SK-N-SH (cell line): ENCODE results near the gene TTC28. TPM values are rescaled to one million over a fixed set of nuclear protein-coding genes. Genes with fewer than 3 reads are reported as not detected.

Source experiments
- CTCF ChIA-PET: fragments of 300-600, 350-600 bp; formaldehyde crosslinking; extraction: SDS; loops from one replicate; lab custom pipeline; 2021; lab: Yijun Ruan, JAX
- POLR2A ChIA-PET: fragments of 350-600 bp; sonication (Branson Sonifier 250); formaldehyde crosslinking; extraction: SDS; loops from one replicate; lab custom pipeline; 2020; ENCODE audit warnings: antibody characterized with exemption, inconsistent platforms; lab: Yijun Ruan, JAX
- DNase-seq: peaks from one replicate; pipeline ENCODE4 v3.0.0; 2012
- H2AFZ ChIP-seq: fragments of 200-600 bp; sonication (generic); 2 replicates; pipeline ENCODE4 v1.8.1; 2016; ENCODE audit warnings: antibody characterized with exemption, mild to moderate bottlenecking, low read depth
- H3F3A ChIP-seq: fragments of 200-600 bp; sonication (generic); replicated peaks from 2 replicates; pipeline ENCODE3; 2016; ENCODE audit warnings: antibody characterized with exemption, mild to moderate bottlenecking; ENCODE audit not compliant: insufficient read depth
- H3K27ac ChIP-seq, 2 experiments: fragments of 200-500 bp in 1 of 2; fragments of 200-600 bp in 1 of 2; sonication (Bioruptor generic) in 1 of 2; sonication (generic), shearing (Covaris generic) in 1 of 2; 2 replicates each; pipeline versions ENCODE4 v1.5.1 to v1.6.1; 2014 to 2016; ENCODE audit warnings: low read depth in 2 of 2, inconsistent platforms in 1 of 2, low read length in 1 of 2, mild to moderate bottlenecking in 1 of 2, mixed read lengths in 1 of 2
- H3K27me3 ChIP-seq: fragments of 200-600 bp; sonication (generic), shearing (Covaris generic); 2 replicates; pipeline ENCODE4 v1.6.1; 2016; ENCODE audit warnings: mixed run types; ENCODE audit not compliant: insufficient read depth
- H3K36me3 ChIP-seq, 2 experiments: fragments of 200-500 bp in 1 of 2; fragments of 200-600 bp in 1 of 2; sonication (Bioruptor generic) in 1 of 2; sonication (generic) in 1 of 2; replicated peaks in 1 of 2; 2 replicates each; pipeline versions ENCODE3 to v1.5.1; 2014 to 2016; ENCODE audit warnings: low read length in 1 of 2, mild to moderate bottlenecking in 1 of 2; ENCODE audit not compliant: insufficient read depth in 2 of 2, control insufficient read depth in 1 of 2
- H3K4me1 ChIP-seq, 2 experiments: fragments of 200-500 bp in 1 of 2; fragments of 200-600 bp in 1 of 2; sonication (Bioruptor generic) in 1 of 2; sonication (generic), shearing (Covaris generic) in 1 of 2; 2 replicates each; pipeline versions ENCODE4 v1.5.1 to v1.6.1; 2014 to 2016; ENCODE audit warnings: low read depth in 1 of 2, low read length in 1 of 2, mixed run types in 1 of 2; ENCODE audit not compliant: insufficient read depth in 2 of 2, control insufficient read depth in 1 of 2
- H3K4me2 ChIP-seq: fragments of 200-600 bp; sonication (generic), shearing (Covaris generic); 2 replicates; pipeline ENCODE4 v1.6.1; 2017; ENCODE audit warnings: mixed run types
- H3K4me3 ChIP-seq, 2 experiments: fragments of 200-500 bp in 1 of 2; fragments of 200-600 bp in 1 of 2; sonication (Bioruptor generic) in 1 of 2; sonication (generic), shearing (Covaris generic) in 1 of 2; 2 replicates each; pipeline versions ENCODE4 v1.5.1 to v1.8.1; 2014 to 2016; ENCODE audit warnings: low read depth in 2 of 2, inconsistent platforms in 1 of 2, low read length in 1 of 2, mild to moderate bottlenecking in 1 of 2, mixed read lengths in 1 of 2, moderate library complexity in 1 of 2
- H3K79me2 ChIP-seq: fragments of 200-600 bp; sonication (generic); 2 replicates; pipeline ENCODE4 v1.8.1; 2017; ENCODE audit warnings: mild to moderate bottlenecking; ENCODE audit not compliant: insufficient read depth
- H3K9ac ChIP-seq: fragments of 200-600 bp; sonication (generic); 2 replicates; pipeline ENCODE4 v1.6.1; 2017; ENCODE audit warnings: mixed run types
- H3K9me2 ChIP-seq: fragments of 200-600 bp; sonication (generic); 2 replicates; pipeline ENCODE4 v1.6.1; 2017; ENCODE audit warnings: mixed run types
- H3K9me3 ChIP-seq: fragments of 200-600 bp; sonication (generic); 2 replicates; pipeline ENCODE4 v1.6.1; 2017; ENCODE audit warnings: mixed run types, mild to moderate bottlenecking, moderate library complexity
- H4K20me1 ChIP-seq: fragments of 200-600 bp; sonication (generic); 2 replicates; pipeline ENCODE4 v1.6.1; 2017; ENCODE audit warnings: mild to moderate bottlenecking, mixed run types; ENCODE audit not compliant: insufficient read depth
- EP300 ChIP-seq, 2 experiments: IDR thresholded peaks; 2 replicates each; pipeline versions ENCODE4 v1.4.0 to v1.6.1; 2012; ENCODE audit warnings: borderline replicate concordance in 1 of 2, low read depth in 1 of 2, low read length in 1 of 2
- FOSL2 ChIP-seq: IDR thresholded peaks from 2 replicates; pipeline ENCODE4 v1.4.0; 2012; ENCODE audit warnings: low read depth, mild to moderate bottlenecking, moderate library complexity, borderline replicate concordance
- FOXJ3 ChIP-seq: sonication (generic); formaldehyde crosslinking; IDR thresholded peaks from 2 replicates; pipeline ENCODE4 v1.5.1; 2020; ENCODE audit warnings: mild to moderate bottlenecking, missing genetic modification reagents
- FOXM1 ChIP-seq: IDR thresholded peaks from 2 replicates; pipeline ENCODE4 v1.4.0; 2012; ENCODE audit warnings: low read depth, mild to moderate bottlenecking
- JUND ChIP-seq: IDR thresholded peaks from 2 replicates; pipeline ENCODE4 v1.4.0; 2012
- NFIC ChIP-seq: IDR thresholded peaks from 2 replicates; pipeline ENCODE4 v1.4.0; 2012; ENCODE audit warnings: borderline replicate concordance
- RCOR1 ChIP-seq: fragments of 150-350 bp; IDR thresholded peaks from 2 replicates; pipeline ENCODE4 v1.6.1; 2017; ENCODE audit warnings: antibody characterized with exemption, low read length
- RXRA ChIP-seq: IDR thresholded peaks from 2 replicates; pipeline ENCODE4 v1.4.0; 2012; ENCODE audit warnings: low read depth, mild to moderate bottlenecking, borderline replicate concordance
- SIN3A ChIP-seq: IDR thresholded peaks from 2 replicates; pipeline ENCODE4 v1.6.1; 2012; ENCODE audit warnings: low read depth, mild to moderate bottlenecking, low read length, moderate library complexity, borderline replicate concordance
- SMC3 ChIP-seq: IDR thresholded peaks from 2 replicates; pipeline ENCODE4 v1.6.1; 2012; ENCODE audit warnings: low read depth, low read length, improper control_type of control experiment
- TCF12 ChIP-seq: IDR thresholded peaks from 2 replicates; pipeline ENCODE4 v1.4.0; 2012
- TEAD4 ChIP-seq: IDR thresholded peaks from 2 replicates; pipeline ENCODE4 v1.4.0; 2012; ENCODE audit warnings: mild to moderate bottlenecking, borderline replicate concordance; ENCODE audit not compliant: insufficient read depth
- polyA plus RNA-seq, 3 experiments: library from polyadenylated mRNA; depleted of rRNA; stranded (reverse); fragments of >200 nt; gene quantifications; 2 replicates each; pipeline ENCODE4 v1.2.3, GENCODE V29; 2012
- TF ChIP-seq, protein P1 (sequence below): IDR thresholded peaks from 2 replicates; pipeline ENCODE4; 2012
- TF ChIP-seq, protein P2 (sequence below): fragments of 200-600 bp; sonication (generic); IDR thresholded peaks from 2 replicates; pipeline ENCODE4 v1.6.1; 2017; ENCODE audit warnings: antibody characterized with exemption, mild to moderate bottlenecking, moderate library complexity
- TF ChIP-seq, protein P3 (sequence below): IDR thresholded peaks from 2 replicates; pipeline ENCODE4 v1.4.0; 2012; ENCODE audit warnings: low read depth, borderline replicate concordance
- TF ChIP-seq, protein P4 (sequence below): fragments of 150-350 bp; IDR thresholded peaks from 2 replicates; pipeline ENCODE4 v1.6.1; 2017; ENCODE audit warnings: antibody characterized with exemption, low read length, low read depth, borderline replicate concordance
- TF ChIP-seq, protein P5 (sequence below): fragments of 150-350 bp; IDR thresholded peaks from 2 replicates; pipeline ENCODE4 v1.6.1; 2016; ENCODE audit warnings: mild to moderate bottlenecking, low read depth, low read length

TTC28 gene
- polyA plus RNA-seq, 1 of the 3 experiments (the other 2 are of a cell fraction), result 5.9 TPM

DNA sequence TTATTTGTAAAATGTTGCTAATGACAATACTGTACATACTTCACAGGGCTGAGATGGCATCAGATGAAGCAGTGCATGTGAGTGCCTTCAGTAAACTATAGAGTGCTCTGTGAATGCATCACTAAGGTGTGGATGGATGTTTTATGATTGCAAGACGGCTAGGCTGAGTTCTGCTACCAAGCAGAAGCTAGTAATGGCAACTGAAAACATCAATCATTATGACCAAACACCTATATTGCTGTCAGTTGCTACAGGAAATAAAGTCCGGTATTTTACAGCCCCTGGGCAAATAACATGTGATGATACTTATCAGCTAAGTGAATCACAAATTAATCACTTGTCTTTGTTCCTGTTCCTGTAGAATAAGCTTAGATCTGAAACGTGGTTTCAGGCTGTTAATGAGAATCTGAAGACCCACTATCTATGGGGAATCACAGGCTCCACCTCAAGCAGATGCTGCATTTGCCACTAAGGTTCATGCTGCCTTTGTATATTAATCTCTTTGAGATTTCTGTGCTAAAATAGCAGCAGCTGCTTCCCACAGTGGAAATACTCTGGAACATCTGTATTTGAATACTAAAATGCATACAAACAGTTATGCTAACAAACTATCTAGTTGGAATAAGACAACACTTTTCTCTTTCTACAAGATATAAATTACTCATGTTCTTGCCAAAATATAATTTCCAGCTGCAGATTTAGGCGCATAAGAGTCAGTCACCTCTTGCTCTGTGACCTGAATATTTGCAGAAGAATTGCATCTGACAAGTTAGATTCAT lies 506.6 kb downstream of the TTC28 start (continued):
- TF ChIP-seq, protein P1, sequence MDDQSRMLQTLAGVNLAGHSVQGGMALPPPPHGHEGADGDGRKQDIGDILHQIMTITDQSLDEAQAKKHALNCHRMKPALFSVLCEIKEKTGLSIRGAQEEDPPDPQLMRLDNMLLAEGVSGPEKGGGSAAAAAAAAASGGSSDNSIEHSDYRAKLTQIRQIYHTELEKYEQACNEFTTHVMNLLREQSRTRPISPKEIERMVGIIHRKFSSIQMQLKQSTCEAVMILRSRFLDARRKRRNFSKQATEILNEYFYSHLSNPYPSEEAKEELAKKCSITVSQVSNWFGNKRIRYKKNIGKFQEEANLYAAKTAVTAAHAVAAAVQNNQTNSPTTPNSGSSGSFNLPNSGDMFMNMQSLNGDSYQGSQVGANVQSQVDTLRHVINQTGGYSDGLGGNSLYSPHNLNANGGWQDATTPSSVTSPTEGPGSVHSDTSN, result peak; percentile 42

DNA sequence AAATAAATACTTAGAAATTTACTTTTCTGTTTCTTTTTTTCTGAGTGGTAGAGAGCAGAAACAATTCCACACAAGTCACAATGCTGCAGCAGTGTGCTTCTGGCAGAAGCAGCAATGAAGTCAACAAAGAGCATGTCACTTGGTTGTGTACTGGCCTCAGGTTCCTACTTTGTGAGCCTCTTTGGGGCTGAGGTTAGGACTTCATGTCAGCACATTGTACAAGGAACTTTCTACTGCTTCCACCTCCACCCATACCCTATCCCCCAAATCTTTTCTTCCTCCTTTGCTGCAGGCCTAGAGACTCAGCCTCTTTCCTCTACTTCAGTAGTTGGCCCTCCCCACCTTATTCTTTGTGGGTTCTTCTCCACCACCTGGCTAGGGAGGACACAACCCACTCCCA lies 507.9 kb downstream of the TTC28 start:
- no peaks in the 10 kb centered on the region for H3K9me2 ChIP-seq
- no peak for DNase-seq
- no peaks in the 10 kb centered on the region for H3K27me3 ChIP-seq
- no peaks in the 10 kb centered on the region for H3K79me2 ChIP-seq
- no peaks in the 10 kb centered on the region for H4K20me1 ChIP-seq
- H3F3A ChIP-seq, result no peaks in the 10 kb centered on the region
- POLR2A ChIA-PET, result no interaction called here
- H2AFZ ChIP-seq, result no peak overlapping the region
- H3K27ac ChIP-seq, result peak overlapping the region in 1 of 2 experiments; percentile 78; a peak in 1 of 4 replicates
- no peaks in the 10 kb centered on the region for H3K36me3 ChIP-seq
- H3K4me1 ChIP-seq, result peaks cover 12 to 23% of the 10 kb centered on the region in 2 experiments; a peak in 3 of 4 replicates
- CTCF ChIA-PET, result interaction anchor here (2.6 kb wide), 1 partner anchor 271 kb away, joined by 7 read pairs; no protein-coding TSS in a partner anchor
- H3K4me2 ChIP-seq, result no peak overlapping the region
- no peak overlapping the region for H3K9ac ChIP-seq
- TF ChIP-seq, protein P1, result no peak
- TF ChIP-seq FOXM1 (no peak), SMC3 (no peak), TEAD4 (no peak), NFIC (no peak), RXRA (no peak), RCOR1 (no peak), JUND (no peak), SIN3A (no peak), EP300 (IDR thresholded peaks at IDR 0.05; ENCODE audit: borderline replicate concordance in 1 of 2, low read depth in 1 of 2, low read length in 1 of 2) (no peak), TCF12 (no peak), FOSL2 (no peak), FOXJ3 (CRISPR knock-in tag) (no peak)
- TF ChIP-seq, protein P2, sequence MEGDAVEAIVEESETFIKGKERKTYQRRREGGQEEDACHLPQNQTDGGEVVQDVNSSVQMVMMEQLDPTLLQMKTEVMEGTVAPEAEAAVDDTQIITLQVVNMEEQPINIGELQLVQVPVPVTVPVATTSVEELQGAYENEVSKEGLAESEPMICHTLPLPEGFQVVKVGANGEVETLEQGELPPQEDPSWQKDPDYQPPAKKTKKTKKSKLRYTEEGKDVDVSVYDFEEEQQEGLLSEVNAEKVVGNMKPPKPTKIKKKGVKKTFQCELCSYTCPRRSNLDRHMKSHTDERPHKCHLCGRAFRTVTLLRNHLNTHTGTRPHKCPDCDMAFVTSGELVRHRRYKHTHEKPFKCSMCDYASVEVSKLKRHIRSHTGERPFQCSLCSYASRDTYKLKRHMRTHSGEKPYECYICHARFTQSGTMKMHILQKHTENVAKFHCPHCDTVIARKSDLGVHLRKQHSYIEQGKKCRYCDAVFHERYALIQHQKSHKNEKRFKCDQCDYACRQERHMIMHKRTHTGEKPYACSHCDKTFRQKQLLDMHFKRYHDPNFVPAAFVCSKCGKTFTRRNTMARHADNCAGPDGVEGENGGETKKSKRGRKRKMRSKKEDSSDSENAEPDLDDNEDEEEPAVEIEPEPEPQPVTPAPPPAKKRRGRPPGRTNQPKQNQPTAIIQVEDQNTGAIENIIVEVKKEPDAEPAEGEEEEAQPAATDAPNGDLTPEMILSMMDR, result no peak
- TF ChIP-seq, protein P3, sequence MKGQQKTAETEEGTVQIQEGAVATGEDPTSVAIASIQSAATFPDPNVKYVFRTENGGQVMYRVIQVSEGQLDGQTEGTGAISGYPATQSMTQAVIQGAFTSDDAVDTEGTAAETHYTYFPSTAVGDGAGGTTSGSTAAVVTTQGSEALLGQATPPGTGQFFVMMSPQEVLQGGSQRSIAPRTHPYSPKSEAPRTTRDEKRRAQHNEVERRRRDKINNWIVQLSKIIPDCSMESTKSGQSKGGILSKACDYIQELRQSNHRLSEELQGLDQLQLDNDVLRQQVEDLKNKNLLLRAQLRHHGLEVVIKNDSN, result no peak
- TF ChIP-seq, protein P4, sequence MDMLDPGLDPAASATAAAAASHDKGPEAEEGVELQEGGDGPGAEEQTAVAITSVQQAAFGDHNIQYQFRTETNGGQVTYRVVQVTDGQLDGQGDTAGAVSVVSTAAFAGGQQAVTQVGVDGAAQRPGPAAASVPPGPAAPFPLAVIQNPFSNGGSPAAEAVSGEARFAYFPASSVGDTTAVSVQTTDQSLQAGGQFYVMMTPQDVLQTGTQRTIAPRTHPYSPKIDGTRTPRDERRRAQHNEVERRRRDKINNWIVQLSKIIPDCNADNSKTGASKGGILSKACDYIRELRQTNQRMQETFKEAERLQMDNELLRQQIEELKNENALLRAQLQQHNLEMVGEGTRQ, result no peak
- TF ChIP-seq, protein P5, sequence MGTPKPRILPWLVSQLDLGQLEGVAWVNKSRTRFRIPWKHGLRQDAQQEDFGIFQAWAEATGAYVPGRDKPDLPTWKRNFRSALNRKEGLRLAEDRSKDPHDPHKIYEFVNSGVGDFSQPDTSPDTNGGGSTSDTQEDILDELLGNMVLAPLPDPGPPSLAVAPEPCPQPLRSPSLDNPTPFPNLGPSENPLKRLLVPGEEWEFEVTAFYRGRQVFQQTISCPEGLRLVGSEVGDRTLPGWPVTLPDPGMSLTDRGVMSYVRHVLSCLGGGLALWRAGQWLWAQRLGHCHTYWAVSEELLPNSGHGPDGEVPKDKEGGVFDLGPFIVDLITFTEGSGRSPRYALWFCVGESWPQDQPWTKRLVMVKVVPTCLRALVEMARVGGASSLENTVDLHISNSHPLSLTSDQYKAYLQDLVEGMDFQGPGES, result no peak
- H3K4me3 ChIP-seq, result no peak overlapping the region
- H3K9me3 ChIP-seq, result no peaks in the 10 kb centered on the region
